ENCODE data around the gene SETD6. TPM values are rescaled to one million over a fixed set of nuclear protein-coding genes. Genes with fewer than 3 reads are reported as not detected.

The SETD6 gene
- total RNA-seq, 1 experiment from 2014 or later, result 35.2 TPM

GRCh38 chr16:58472827-58473226, 42.5 kb upstream of the SETD6 start:
- POLR2A ChIA-PET (ENCODE audit: low non-redundant PET), result no interaction called here
- Histone ChIP-seq H3K4me3 (ENCODE audit: low read depth, low read length, poor library complexity, severe bottlenecking) (no peak overlapping the region), H3K27ac (ENCODE audit: low read depth, low read length, poor library complexity, severe bottlenecking) (no peak overlapping the region), H3K9me3 (ENCODE audit: low read depth, low read length, poor library complexity, severe bottlenecking) (no peaks in the 10 kb centered on the region), H3K27me3 (replicated peaks; ENCODE audit: insufficient read depth, low read depth, low read length, poor library complexity) (no peaks in the 10 kb centered on the region), H3K36me3 (ENCODE audit: insufficient read depth, low read length, poor library complexity, severe bottlenecking) (no peaks in the 10 kb centered on the region), H3K4me1 (ENCODE audit: insufficient read depth, low read length, poor library complexity, severe bottlenecking) (no peaks in the 10 kb centered on the region)
- no TSS peak for BruUV-seq (replicated peaks)
- intact Hi-C loops (cut with micrococcal nuclease; ENCODE audit: unreplicated experiment), result no loop called here
- no peak for DNase-seq (ENCODE audit: low spot score)
- CTCF ChIA-PET, result no interaction called here
- TF ChIP-seq, protein P1, sequence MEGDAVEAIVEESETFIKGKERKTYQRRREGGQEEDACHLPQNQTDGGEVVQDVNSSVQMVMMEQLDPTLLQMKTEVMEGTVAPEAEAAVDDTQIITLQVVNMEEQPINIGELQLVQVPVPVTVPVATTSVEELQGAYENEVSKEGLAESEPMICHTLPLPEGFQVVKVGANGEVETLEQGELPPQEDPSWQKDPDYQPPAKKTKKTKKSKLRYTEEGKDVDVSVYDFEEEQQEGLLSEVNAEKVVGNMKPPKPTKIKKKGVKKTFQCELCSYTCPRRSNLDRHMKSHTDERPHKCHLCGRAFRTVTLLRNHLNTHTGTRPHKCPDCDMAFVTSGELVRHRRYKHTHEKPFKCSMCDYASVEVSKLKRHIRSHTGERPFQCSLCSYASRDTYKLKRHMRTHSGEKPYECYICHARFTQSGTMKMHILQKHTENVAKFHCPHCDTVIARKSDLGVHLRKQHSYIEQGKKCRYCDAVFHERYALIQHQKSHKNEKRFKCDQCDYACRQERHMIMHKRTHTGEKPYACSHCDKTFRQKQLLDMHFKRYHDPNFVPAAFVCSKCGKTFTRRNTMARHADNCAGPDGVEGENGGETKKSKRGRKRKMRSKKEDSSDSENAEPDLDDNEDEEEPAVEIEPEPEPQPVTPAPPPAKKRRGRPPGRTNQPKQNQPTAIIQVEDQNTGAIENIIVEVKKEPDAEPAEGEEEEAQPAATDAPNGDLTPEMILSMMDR (conservative IDR thresholded peaks at IDR 0.05; ENCODE audit: low read depth, low read length), result no peak
- no peak for TF ChIP-seq EZH2 (IDR thresholded peaks at IDR 0.05; ENCODE audit: borderline replicate concordance, low read depth, low read length, poor library complexity, severe bottlenecking)

- no peak overlapping the region for H3K27ac ChIP-seq (ENCODE audit: low read depth, low read length, poor library complexity, severe bottlenecking)
- ChIA-PET CTCF (no interaction called here), POLR2A (ENCODE audit: low non-redundant PET) (no interaction called here)
- TF ChIP-seq EZH2 (IDR thresholded peaks at IDR 0.05; ENCODE audit: borderline replicate concordance, low read depth, low read length, poor library complexity, severe bottlenecking), result no peak
- no peak for DNase-seq (ENCODE audit: low spot score)
- intact Hi-C loops (cut with micrococcal nuclease; ENCODE audit: unreplicated experiment), result no loop called here
- H3K4me1 ChIP-seq (ENCODE audit: insufficient read depth, low read length, poor library complexity, severe bottlenecking), result no peaks in the 10 kb centered on the region
- H3K36me3 ChIP-seq (ENCODE audit: insufficient read depth, low read length, poor library complexity, severe bottlenecking), result no peaks in the 10 kb centered on the region
- H3K4me3 ChIP-seq (ENCODE audit: low read depth, low read length, poor library complexity, severe bottlenecking), result no peak overlapping the region
- BruUV-seq (replicated peaks), result no TSS peak
- H3K27me3 ChIP-seq (replicated peaks; ENCODE audit: insufficient read depth, low read depth, low read length, poor library complexity), result peaks cover 2% of the 10 kb centered on the region
- no peaks in the 10 kb centered on the region for H3K9me3 ChIP-seq (ENCODE audit: low read depth, low read length, poor library complexity, severe bottlenecking)
Measured at GRCh38 chr16:58474296-58474695, 41.0 kb upstream of the SETD6 start.

DNA sequence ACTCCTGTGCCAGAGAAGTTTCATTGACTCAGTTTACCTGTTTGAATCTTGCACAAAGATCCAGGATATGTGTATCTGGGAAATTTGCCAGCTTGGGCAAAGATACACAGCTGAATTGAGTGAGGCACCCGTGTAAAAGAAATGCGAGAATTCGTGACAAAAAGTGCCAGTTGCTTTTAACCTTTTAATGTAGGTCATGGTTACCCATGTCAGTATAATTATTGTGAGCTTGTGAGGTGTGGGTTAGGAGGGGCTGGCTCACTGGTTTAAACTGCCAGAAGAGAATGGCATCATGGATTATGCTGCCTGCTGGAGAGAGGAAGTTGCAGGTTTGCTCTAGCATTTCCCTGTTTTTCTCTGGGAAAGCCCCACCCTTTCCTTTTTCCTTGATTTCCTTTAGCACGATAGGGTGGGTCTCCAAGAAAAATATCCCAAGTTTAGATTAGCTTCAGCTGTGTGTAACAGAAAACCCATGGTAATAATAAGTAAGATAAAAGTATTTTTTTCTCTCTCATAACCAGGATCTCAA, 40.2 kb upstream of the SETD6 start:
- TF ChIP-seq EZH2 (IDR thresholded peaks at IDR 0.05; ENCODE audit: borderline replicate concordance, low read depth, low read length, poor library complexity, severe bottlenecking), result no peak
- TF ChIP-seq, protein P1 (conservative IDR thresholded peaks at IDR 0.05; ENCODE audit: low read depth, low read length), result no peak
- Histone ChIP-seq H3K4me1 (ENCODE audit: insufficient read depth, low read length, poor library complexity, severe bottlenecking) (no peaks in the 10 kb centered on the region), H3K27ac (ENCODE audit: low read depth, low read length, poor library complexity, severe bottlenecking) (no peak overlapping the region), H3K27me3 (replicated peaks; ENCODE audit: insufficient read depth, low read depth, low read length, poor library complexity) (peaks cover 5% of the 10 kb centered on the region), H3K9me3 (ENCODE audit: low read depth, low read length, poor library complexity, severe bottlenecking) (no peaks in the 10 kb centered on the region), H3K4me3 (ENCODE audit: low read depth, low read length, poor library complexity, severe bottlenecking) (no peak overlapping the region), H3K36me3 (ENCODE audit: insufficient read depth, low read length, poor library complexity, severe bottlenecking) (no peaks in the 10 kb centered on the region)
- no peak for DNase-seq (ENCODE audit: low spot score)
- intact Hi-C loops (cut with micrococcal nuclease; ENCODE audit: unreplicated experiment), result no loop called here
- ChIA-PET POLR2A (ENCODE audit: low non-redundant PET) (interaction anchor here (0.6 kb wide), 1 partner anchor 24 kb away, joined by 3 read pairs; no protein-coding TSS in a partner anchor), CTCF (no interaction called here)
- no TSS peak for BruUV-seq (replicated peaks)

GRCh38 chr16:58476791-58477190, 38.5 kb upstream of the SETD6 start:
- intact Hi-C loops (cut with micrococcal nuclease; ENCODE audit: unreplicated experiment), result no loop called here
- no peaks in the 10 kb centered on the region for H3K4me1 ChIP-seq (ENCODE audit: insufficient read depth, low read length, poor library complexity, severe bottlenecking)
- H3K9me3 ChIP-seq (ENCODE audit: low read depth, low read length, poor library complexity, severe bottlenecking), result no peaks in the 10 kb centered on the region
- no peak overlapping the region for H3K4me3 ChIP-seq (ENCODE audit: low read depth, low read length, poor library complexity, severe bottlenecking)
- H3K27me3 ChIP-seq (replicated peaks; ENCODE audit: insufficient read depth, low read depth, low read length, poor library complexity), result peaks cover 5% of the 10 kb centered on the region
- CTCF ChIA-PET, result no interaction called here
- H3K36me3 ChIP-seq (ENCODE audit: insufficient read depth, low read length, poor library complexity, severe bottlenecking), result no peaks in the 10 kb centered on the region
- POLR2A ChIA-PET (ENCODE audit: low non-redundant PET), result no interaction called here
- no TSS peak for BruUV-seq (replicated peaks)
- DNase-seq (ENCODE audit: low spot score), result no peak
- TF ChIP-seq EZH2 (IDR thresholded peaks at IDR 0.05; ENCODE audit: borderline replicate concordance, low read depth, low read length, poor library complexity, severe bottlenecking), result no peak
- TF ChIP-seq, protein P1 (conservative IDR thresholded peaks at IDR 0.05; ENCODE audit: low read depth, low read length), result no peak
- H3K27ac ChIP-seq (ENCODE audit: low read depth, low read length, poor library complexity, severe bottlenecking), result no peak overlapping the region
